ENCODE results near the gene AASDHPPT.
"Not testable (repeated sequence)": the region's sequence is repeated elsewhere in the genome, so short reads cannot be mapped to it uniquely, and the experiment has no call there.

AASDHPPT gene, protein sequence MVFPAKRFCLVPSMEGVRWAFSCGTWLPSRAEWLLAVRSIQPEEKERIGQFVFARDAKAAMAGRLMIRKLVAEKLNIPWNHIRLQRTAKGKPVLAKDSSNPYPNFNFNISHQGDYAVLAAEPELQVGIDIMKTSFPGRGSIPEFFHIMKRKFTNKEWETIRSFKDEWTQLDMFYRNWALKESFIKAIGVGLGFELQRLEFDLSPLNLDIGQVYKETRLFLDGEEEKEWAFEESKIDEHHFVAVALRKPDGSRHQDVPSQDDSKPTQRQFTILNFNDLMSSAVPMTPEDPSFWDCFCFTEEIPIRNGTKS

GRCh38 chr11:106077609-106078455 is at the start of gene AASDHPPT:
AASDHPPT (plus strand) TSS chr11:106077662; CDS start chr11:106077711, 49 bp downstream.
- peak; percentile 5 for DNase-seq

GRCh38 chr11:106030609-106031008 is 46.9 kb upstream of the AASDHPPT start:
- no peak for DNase-seq

DNA sequence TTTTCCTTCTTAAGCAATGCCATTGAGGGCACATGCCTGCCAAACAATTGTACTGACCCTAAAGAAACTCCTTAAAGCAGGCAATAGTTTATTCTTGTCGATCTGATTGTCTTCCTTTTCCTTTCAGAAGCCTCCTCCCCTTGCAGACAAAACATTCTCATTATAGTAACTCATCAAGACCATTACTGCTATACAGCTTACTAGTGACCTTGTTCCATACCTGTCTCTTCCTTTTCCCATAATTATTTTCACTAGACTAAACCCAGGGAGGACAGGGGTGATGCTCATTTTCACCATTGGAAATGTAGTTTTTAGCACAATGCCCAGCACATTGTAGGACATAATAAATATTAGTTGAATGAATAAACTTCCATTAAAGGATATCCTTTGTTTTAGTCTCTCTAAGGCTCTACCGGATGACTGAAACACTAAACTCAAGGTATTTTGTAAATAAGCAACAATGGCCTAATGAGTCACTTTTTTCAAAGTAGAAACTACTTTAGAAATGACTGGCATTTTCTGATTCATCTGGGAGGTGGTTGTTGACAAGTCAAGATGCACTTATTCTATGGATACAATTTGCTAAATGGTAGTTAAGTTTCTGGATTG is 46.2 kb upstream of the AASDHPPT start:
- DNase-seq, result no peak

DNA sequence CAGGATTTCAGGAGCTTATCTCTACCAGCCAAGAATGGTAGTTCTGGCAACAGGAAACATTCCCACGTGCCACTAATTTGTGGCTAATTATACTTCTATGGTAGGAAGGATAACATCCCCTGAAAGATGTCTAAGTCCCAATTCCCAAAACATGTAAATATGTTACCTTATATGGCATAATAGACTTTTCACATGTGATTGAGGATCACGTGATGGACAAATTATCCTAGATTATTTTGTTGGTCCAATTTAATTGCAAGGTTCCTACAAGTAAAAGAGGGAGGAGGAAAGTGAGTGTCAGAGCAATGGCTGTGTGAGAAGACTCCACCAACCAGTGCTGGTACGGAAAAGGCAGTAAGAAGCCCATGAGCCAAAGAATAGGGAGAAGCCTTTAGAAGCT is 45.5 kb upstream of the AASDHPPT start:
- no peak for DNase-seq

DNA sequence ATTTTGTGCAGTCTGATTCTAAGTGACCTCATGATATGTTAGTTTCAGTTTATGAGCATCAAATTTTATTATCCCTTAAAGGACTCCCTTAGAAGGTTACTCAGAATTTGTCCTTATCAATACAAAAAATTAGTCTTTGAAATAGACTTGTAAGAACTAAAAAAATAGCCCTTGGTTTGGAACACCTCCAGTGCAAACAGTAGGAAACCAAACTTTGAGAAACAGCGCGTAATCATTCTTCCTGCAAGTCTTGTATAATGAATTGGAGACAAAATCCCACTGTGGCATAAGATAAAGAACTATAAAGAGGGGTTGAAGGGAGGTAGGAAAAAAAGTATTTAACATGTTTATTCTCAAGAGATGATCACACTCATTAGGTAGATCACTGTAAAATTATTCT is 44.6 kb upstream of the AASDHPPT start:
- no peak for DNase-seq

DNA sequence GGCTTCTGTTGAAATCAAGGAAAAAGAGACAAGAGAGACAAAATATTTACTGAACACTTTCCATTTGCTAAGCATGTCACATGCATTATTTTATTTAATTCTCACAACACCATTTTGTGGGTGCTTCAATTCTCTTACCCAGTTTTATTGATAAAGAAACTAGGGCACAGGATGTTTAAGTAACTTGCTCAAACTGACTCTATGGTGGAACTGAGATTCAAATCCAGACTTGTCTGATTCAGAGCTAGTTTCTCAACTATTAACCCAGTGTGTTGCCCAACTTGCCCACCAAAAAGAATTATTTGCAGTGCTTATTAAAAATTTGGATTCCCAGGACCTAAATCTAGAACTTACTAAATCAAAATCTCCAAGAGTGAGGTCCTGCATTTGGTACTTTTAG is 33.9 kb upstream of the AASDHPPT start:
- DNase-seq, result no peak

GRCh38 chr11:106047631-106048030 is 29.8 kb upstream of the AASDHPPT start:
- no peak for DNase-seq

GRCh38 chr11:106049727-106050476 is 27.6 kb upstream of the AASDHPPT start:
- no peak for DNase-seq

GRCh38 chr11:106051103-106051502 is 26.4 kb upstream of the AASDHPPT start:
- DNase-seq, result no peak

- not testable (repeated sequence) for DNase-seq
Measured at GRCh38 chr11:106058377-106058776, 19.1 kb upstream of the AASDHPPT start.

- DNase-seq, result no peak
Measured at GRCh38 chr11:106059617-106060016, 17.8 kb upstream of the AASDHPPT start.

GRCh38 chr11:106061249-106061784 is 16.1 kb upstream of the AASDHPPT start:
- DNase-seq, result no peak

- no peak for DNase-seq
Measured at GRCh38 chr11:106061954-106062949, 15.2 kb upstream of the AASDHPPT start.

- DNase-seq, result no peak
Measured at GRCh38 chr11:106063009-106063408, 14.5 kb upstream of the AASDHPPT start.

DNA sequence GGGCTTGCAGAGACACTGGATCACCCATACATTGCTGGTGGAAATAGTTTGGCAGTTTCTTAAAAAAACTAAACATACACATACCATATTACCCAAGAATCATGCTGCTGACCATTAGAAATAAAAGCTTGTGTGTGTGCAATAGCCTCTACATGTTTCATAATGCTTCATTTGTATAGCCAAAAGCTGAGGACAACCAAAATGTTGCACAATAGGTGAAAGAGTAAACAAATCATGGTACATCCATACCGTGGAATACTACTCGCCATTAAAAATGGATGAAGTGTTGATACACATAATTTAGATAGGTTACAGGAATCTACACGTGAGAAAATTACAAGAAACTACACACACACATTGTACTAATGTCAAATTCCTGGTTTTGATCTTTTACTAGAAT is 6.9 kb upstream of the AASDHPPT start:
- no peak for DNase-seq

GRCh38 chr11:106072804-106073203 is 4.7 kb upstream of the AASDHPPT start:
- no peak for DNase-seq

DNA sequence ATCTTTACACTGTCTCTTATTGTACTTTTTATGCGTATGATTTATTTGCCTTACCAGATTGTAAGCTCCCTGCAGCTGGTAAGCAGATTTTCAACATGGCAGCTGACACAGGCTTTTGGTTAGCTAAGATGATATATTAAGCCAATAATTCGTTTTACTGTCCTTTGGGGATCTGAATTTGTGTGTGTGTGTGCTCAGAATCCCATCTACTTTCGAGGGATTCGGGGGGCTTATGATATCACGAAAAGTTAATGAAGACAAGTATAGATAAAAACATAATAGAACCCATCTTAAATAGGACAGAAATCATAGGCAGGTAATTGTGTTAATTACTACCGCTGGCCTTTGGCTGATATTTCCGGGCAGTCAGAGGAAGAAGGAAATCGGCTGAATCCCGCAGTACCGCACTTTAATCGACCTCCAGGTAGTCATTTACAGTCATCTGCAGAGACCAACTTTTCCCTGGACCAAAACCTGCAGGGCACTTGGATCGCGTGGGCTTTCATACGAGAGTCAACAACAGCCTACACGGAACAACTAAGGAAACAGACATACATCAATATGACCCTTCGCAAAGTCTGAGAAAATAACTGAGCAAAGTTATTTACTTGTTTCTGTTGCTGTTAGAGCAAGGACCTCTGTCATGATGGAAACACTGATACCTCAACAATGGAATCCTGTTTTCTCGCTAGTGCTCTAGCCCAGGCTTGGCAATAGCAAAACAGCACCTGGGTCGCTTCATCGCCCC is 1.1 kb upstream of the AASDHPPT start:
- no peak for DNase-seq

GRCh38 chr11:106076919-106077608 is 398 bp upstream of the AASDHPPT start, which contains the start of gene KBTBD3:
KBTBD3 (minus strand) TSS chr11:106077347; CDS start chr11:106059097, 18,250 bp downstream.
- peak; percentile 98 for DNase-seq

DNA sequence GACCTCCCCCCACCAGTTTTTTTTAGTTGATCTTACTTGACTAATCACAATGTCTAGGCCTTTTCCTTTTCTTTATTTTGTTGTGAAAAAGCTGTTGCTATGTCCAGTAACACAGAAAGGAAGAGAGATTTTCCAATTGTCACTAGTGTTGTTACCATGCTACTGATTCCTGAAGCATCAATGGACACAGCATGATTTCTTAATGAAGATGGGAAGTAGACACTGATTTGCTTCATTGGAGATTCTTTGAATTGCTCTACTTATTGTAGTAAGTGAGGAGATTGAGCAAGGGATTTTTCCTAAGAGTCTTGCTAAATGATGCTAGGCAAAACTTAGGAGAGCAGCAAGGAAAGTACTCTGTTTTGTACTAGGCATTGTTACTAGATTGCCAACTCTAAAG is 4.6 kb downstream of the AASDHPPT start:
- no peak for DNase-seq

- DNase-seq, result no peak
Measured at GRCh38 chr11:106086135-106086534, 8.7 kb downstream of the AASDHPPT start.
